Keratinocyte (primary cell): ENCODE measurements around the gene ACOT13.

Experiments
- CTCF ChIP-seq, 3 experiments: IDR thresholded peaks in 1 of 3; conservative IDR thresholded peaks in 1 of 3; optimal IDR thresholded peaks in 1 of 3; 2 replicates in 2 of 3; 3 replicates in 1 of 3; pipeline versions ENCODE3 to v1.5.1; 2011; ENCODE audit warnings: low read length in 3 of 3, mild to moderate bottlenecking in 3 of 3, moderate library complexity in 2 of 3, control low read depth in 1 of 3, inconsistent platforms in 1 of 3; ENCODE audit not compliant: insufficient read depth in 2 of 3; ENCODE audit errors: extremely low read depth in 1 of 3
- EZH2 ChIP-seq: IDR thresholded peaks from one replicate; pipeline ENCODE4 v1.6.1; 2012; ENCODE audit warnings: inconsistent platforms, mild to moderate bottlenecking, low read length, moderate library complexity

- TF ChIP-seq CTCF (optimal IDR thresholded peaks at IDR 0.05 in 1 of 3, IDR thresholded peaks at IDR 0.05 in 1 of 3, conservative IDR thresholded peaks at IDR 0.05 in 1 of 3; ENCODE audit: extremely low read depth in 1 of 3, insufficient read depth in 2 of 3, low read length in 3 of 3) = no peak
- no peak for TF ChIP-seq EZH2
These were observed 27.3 kb downstream of the ACOT13 start for GRCh38 chr6:24694198-24694597.
